ENCODE data around the gene SCN8A. TPM values are rescaled to one million over a fixed set of nuclear protein-coding genes. Genes with fewer than 3 reads are reported as not detected.

Gene SCN8A
- total and polyA plus RNA-seq, 3 donors from 2014 or later: 4.8 to 15.3 (median 11.0) TPM

GRCh38 chr12:51860986-51861385 lies 270.0 kb downstream of the SCN8A start:
- TF ChIP-seq CTCF (IDR thresholded peaks at IDR 0.05) (no peak), POLR2A (IDR thresholded peaks at IDR 0.05) (no peak)
- WGBS, 2 donors: 94 to 97% methylated on average over 3 of the region's 3 CpGs
- no peaks in the 10 kb centered on the region for H3K9me3 ChIP-seq
- no peaks in the 10 kb centered on the region for H3K36me3 ChIP-seq (ENCODE audit: low read depth, missing control alignments)
- DNase-seq: no peak
- intact Hi-C loops (cut with DNase I; ENCODE audit: low total_unique reads): no loop called here
- H3K27me3 ChIP-seq: no peaks in the 10 kb centered on the region
- H3K4me3 ChIP-seq: no peak overlapping the region
- no peak overlapping the region for H3K27ac ChIP-seq
- no peaks in the 10 kb centered on the region for H3K4me1 ChIP-seq

Other genes with a start within 250 kb of the SCN8A start
- under 1 TPM in 1 of 2 donors, not detected in 1; 0.50 TPM for gene CELA1, start 244.6 kb upstream of the SCN8A start, total RNA-seq
- gene CELA1, start 244.6 kb upstream of the SCN8A start, polyA plus RNA-seq (ENCODE audit: insufficient read depth, low read depth, low replicate concordance): not detected
- 1 to 10 TPM; 1.7 to 2.8 TPM for gene GALNT6, start 199.8 kb upstream of the SCN8A start, total RNA-seq
- gene GALNT6, start 199.8 kb upstream of the SCN8A start, polyA plus RNA-seq (ENCODE audit: insufficient read depth, low read depth, low replicate concordance): 2.8 TPM
- 10 to 100 TPM; 63.7 to 78.6 TPM for gene SLC4A8, start 166.4 kb upstream of the SCN8A start, total RNA-seq
- gene SLC4A8, start 166.4 kb upstream of the SCN8A start, polyA plus RNA-seq (ENCODE audit: insufficient read depth, low read depth, low replicate concordance): 52.7 TPM

Data from testis (tissue), 3 donors.